Common myeloid progenitor, CD34-positive (primary cell): Measurements from ENCODE around the gene RAPGEFL1.
"Not testable (repeated sequence)": the region's sequence is repeated elsewhere in the genome, so short reads cannot be mapped to it uniquely, and the experiment has no call there.

ENCODE experiments used
- CTCF ChIA-PET: fragments of 350-600 bp; sonication (Branson Sonifier 250); formaldehyde crosslinking; loops from one replicate; lab custom pipeline; 2021; ENCODE audit warnings: antibody characterized with exemption; lab: Charles Lee
- POLR2A ChIA-PET: fragments of 350-600 bp; sonication (Branson Sonifier 250); formaldehyde crosslinking; loops from one replicate; lab custom pipeline; 2021; ENCODE audit warnings: antibody characterized with exemption; lab: Charles Lee
- DNase-seq, 3 donors: peaks; one replicate each; pipeline versions ENCODE4 v3.0.0 to v3.0.0-alpha.2; 2013
- H3K27ac ChIP-seq, 2 experiments: 1 replicate in 1 of 2; 2 replicates in 1 of 2; pipeline ENCODE4 v1.7.0; 2013; ENCODE audit warnings: inconsistent platforms in 2 of 2, low read length in 2 of 2, mild to moderate bottlenecking in 2 of 2, low read depth in 1 of 2, moderate library complexity in 1 of 2; ENCODE audit not compliant: severe bottlenecking in 2 of 2, insufficient read depth in 1 of 2, poor library complexity in 1 of 2
- H3K27me3 ChIP-seq, 5 experiments: replicated peaks in 2 of 5; 1 replicate in 3 of 5; 2 replicates in 2 of 5; pipeline versions ENCODE4 v1.6.1 to v1.7.0; 2013; ENCODE audit warnings: low read length in 4 of 5, mild to moderate bottlenecking in 2 of 5, moderate library complexity in 2 of 5, inconsistent platforms in 1 of 5; ENCODE audit not compliant: insufficient read depth in 5 of 5, control insufficient read depth in 4 of 5
- H3K36me3 ChIP-seq, 4 experiments: 1 replicate in 2 of 4; 2 replicates in 2 of 4; pipeline versions ENCODE4 v1.6.1 to v1.7.0; 2013; ENCODE audit warnings: low read length in 3 of 4, control low read depth in 1 of 4, mild to moderate bottlenecking in 1 of 4; ENCODE audit not compliant: control insufficient read depth in 4 of 4, insufficient read depth in 4 of 4
- H3K4me1 ChIP-seq, 4 experiments: 1 replicate in 3 of 4; 2 replicates in 1 of 4; pipeline versions ENCODE4 v1.6.1 to v1.7.1; 2013; ENCODE audit warnings: low read length in 3 of 4, mild to moderate bottlenecking in 3 of 4, control low read depth in 1 of 4, inconsistent platforms in 1 of 4, moderate library complexity in 1 of 4; ENCODE audit not compliant: control insufficient read depth in 4 of 4, insufficient read depth in 4 of 4; ENCODE audit errors: control extremely low read depth in 1 of 4
- H3K4me3 ChIP-seq, 7 experiments: 1 replicate in 4 of 7; 2 replicates in 3 of 7; pipeline versions ENCODE4 v1.5.1 to v1.7.0; 2013; ENCODE audit warnings: mild to moderate bottlenecking in 7 of 7, low read length in 6 of 7, moderate library complexity in 6 of 7, inconsistent platforms in 2 of 7, low read depth in 2 of 7, control low read depth in 1 of 7; ENCODE audit not compliant: insufficient read depth in 4 of 7, control insufficient read depth in 1 of 7; ENCODE audit errors: extremely low read depth in 1 of 7
- H3K9me3 ChIP-seq, 5 experiments: 1 replicate in 4 of 5; 2 replicates in 1 of 5; pipeline versions ENCODE4 v1.6.1 to v1.7.1; 2013; ENCODE audit warnings: low read length in 4 of 5, mild to moderate bottlenecking in 2 of 5, inconsistent platforms in 1 of 5, low read depth in 1 of 5, moderate library complexity in 1 of 5; ENCODE audit not compliant: control insufficient read depth in 4 of 5, insufficient read depth in 2 of 5; ENCODE audit errors: control extremely low read depth in 1 of 5
- WGBS: methylation state at CpG from one replicate; pipeline ENCODE4 v1.1.5; 2013; ENCODE audit not compliant: insufficient coverage; 5-methylcytosine and 5-hydroxymethylcytosine counted together

Gene RAPGEFL1

DNA sequence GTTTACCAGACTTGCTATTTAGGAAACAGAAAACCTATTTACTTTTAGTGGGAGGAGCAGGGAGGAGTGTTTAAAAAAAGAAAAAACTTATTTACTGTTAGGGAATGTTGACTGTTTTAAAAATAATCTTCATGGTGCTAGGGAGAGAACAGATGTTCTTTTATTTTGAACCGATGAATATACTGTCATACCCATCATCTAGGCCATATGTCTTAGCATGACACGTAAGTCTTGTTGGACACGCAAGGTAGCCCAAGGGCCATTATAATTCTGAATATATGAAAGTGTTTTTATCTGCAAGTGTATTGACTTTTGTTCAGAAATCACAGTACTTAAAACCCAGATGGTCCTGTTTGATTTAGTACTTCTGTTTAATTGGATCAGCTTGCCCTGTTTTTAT, 53.4 kb downstream of the RAPGEFL1 start:
- peaks cover 0 to 14% (median 7%) of the 10 kb centered on the region in 4 experiments for H3K36me3 ChIP-seq
- H3K4me3 ChIP-seq = no peak overlapping the region
- no peaks in the 10 kb centered on the region for H3K4me1 ChIP-seq
- no peaks in the 10 kb centered on the region for H3K9me3 ChIP-seq
- POLR2A ChIA-PET = no interaction called here
- no peak for DNase-seq
- WGBS = 100% methylated on average over 1 of the region's 3 CpGs
- H3K27me3 ChIP-seq = no peaks in the 10 kb centered on the region
- CTCF ChIA-PET = interaction anchor here (1.7 kb wide), 1 partner anchor 12 kb away, joined by 5 read pairs; the partner anchor contains the start of gene WIPF2
- no peak overlapping the region for H3K27ac ChIP-seq

DNA sequence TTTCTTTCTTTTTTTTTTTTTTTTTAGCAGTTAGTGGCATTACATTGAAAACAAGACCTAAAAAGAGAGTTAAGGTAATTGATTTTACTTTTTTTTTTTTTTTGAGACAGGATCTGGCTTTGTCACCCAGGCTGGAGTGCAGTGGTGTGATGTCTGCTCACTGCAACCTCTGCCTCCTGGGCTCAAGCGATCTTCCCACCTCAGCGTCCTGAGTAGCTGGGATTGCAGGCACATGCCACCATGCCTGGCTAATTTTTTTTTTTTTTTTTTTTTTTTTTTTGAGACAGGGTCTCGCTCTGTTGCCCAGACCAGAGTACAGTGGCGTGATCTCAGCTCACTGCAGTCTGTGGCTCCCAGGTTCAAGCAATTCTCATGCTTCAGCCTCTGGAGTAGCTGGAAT, 54.7 kb downstream of the RAPGEFL1 start:
- H3K27ac ChIP-seq, H3K27me3 ChIP-seq, H3K4me1 ChIP-seq, DNase-seq, H3K9me3 ChIP-seq, H3K4me3 ChIP-seq: not testable (repeated sequence)
- peaks cover 0 to 14% (median 7%) of the 10 kb centered on the region in 4 experiments for H3K36me3 ChIP-seq
- CTCF ChIA-PET = interaction anchor here (0.6 kb wide), 1 partner anchor 39 kb away, joined by 3 read pairs; no protein-coding TSS in a partner anchor
- POLR2A ChIA-PET = interaction anchor here (0.6 kb wide), 1 partner anchor 135 kb away, joined by 6 read pairs; no protein-coding TSS in a partner anchor
- WGBS = no CpG with 5 or more reads among the region's 4 CpGs

DNA sequence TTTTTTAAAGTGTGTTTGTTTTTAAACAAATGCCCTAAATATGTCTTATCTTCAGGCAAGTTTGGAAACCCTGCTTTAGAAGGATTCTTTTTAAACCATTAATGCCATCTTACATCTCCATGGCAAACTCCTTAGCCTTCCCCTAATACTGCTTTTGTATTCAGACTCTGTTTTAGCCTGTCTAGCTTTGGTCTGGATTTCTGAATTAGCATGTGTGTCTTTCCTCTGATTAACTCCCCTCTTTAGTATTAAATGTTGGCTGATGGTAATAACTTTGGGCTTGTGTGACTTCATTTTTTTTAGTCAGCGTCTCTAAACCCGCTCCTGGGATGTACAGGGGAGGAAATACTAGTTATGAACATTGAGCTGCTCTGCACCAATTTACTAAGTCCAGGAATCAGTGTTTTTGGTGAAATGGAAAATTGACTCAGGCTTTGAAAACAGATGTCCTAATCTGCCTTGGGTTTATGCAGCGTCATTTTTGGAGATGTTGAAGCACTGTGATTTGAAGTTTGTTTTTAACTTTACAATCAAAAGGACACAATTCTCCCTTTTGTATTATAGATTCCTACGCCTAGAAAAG, 64.1 kb downstream of the RAPGEFL1 start:
- H3K4me1 ChIP-seq = no peaks in the 10 kb centered on the region
- H3K27ac ChIP-seq = no peak overlapping the region
- no peaks in the 10 kb centered on the region for H3K27me3 ChIP-seq
- no peak for DNase-seq
- H3K36me3 ChIP-seq = peaks cover 0 to 3% (median 1%) of the 10 kb centered on the region in 4 experiments
- WGBS = no CpG with 5 or more reads among the region's 4 CpGs
- no peak overlapping the region for H3K4me3 ChIP-seq
- CTCF ChIA-PET = interaction anchor here (0.8 kb wide), 1 partner anchor 37 kb away, joined by 3 read pairs; no protein-coding TSS in a partner anchor
- POLR2A ChIA-PET = interaction anchor here (0.6 kb wide), 2 partner anchors 17 to 30 kb away, joined by 3 to 4 read pairs; no protein-coding TSS in a partner anchor
- H3K9me3 ChIP-seq = no peaks in the 10 kb centered on the region

DNA sequence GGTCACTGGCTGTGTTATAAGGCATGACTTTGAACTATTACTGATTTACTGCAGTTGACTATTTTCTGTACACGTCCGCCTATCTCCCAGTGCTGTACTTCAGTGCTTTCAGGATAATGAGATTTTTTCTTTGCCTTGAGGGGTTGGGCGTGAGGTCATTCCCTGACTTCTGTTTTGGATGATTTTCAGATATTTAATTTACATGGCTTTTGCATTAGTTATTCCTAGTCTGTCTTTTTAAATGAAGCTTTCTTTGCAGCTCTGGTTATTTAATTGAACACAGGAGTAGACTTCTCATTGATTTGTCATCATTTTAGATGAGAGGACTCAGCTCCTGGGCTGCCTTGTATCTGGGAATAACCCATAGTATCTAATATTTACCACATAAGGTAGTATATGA, 65.5 kb downstream of the RAPGEFL1 start:
- ChIA-PET POLR2A (no interaction called here), CTCF (no interaction called here)
- no peaks in the 10 kb centered on the region for H3K9me3 ChIP-seq
- peaks cover 0 to 3% (median 1%) of the 10 kb centered on the region in 4 experiments for H3K36me3 ChIP-seq
- no peak overlapping the region for H3K27ac ChIP-seq
- H3K4me1 ChIP-seq = no peaks in the 10 kb centered on the region
- no peaks in the 10 kb centered on the region for H3K27me3 ChIP-seq
- no peak for DNase-seq
- H3K4me3 ChIP-seq = no peak overlapping the region
- WGBS = no CpG with 5 or more reads among the region's 3 CpGs

DNA sequence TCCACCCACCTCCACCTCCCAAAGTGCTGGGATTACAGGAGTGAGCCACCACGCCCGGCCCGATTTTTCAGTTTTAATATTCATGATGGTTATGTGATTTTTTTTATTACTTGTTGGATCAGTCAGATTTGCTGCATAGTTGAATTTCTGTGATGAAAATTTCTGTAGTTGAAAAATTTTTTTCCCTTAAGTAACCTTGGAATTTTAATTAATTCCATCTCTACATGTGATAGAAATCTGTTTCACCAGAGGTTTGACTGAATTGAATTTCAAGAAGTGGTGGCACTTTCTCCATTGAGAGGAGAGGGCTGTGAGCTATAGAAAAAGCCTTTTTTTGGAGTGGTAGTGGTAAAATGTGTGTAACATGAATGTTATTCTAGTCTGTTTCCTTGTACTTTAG, 66.5 kb downstream of the RAPGEFL1 start:
- H3K27me3 ChIP-seq = no peaks in the 10 kb centered on the region
- no peak for DNase-seq
- ChIA-PET CTCF (interaction anchor here (1.2 kb wide), 1 partner anchor 32 kb away, joined by 3 read pairs; no protein-coding TSS in a partner anchor), POLR2A (no interaction called here)
- peaks cover 0 to 3% (median 1%) of the 10 kb centered on the region in 4 experiments for H3K36me3 ChIP-seq
- H3K27ac ChIP-seq = no peak overlapping the region
- H3K9me3 ChIP-seq = no peaks in the 10 kb centered on the region
- WGBS = no CpG with 5 or more reads among the region's 3 CpGs
- no peak overlapping the region for H3K4me3 ChIP-seq
- no peaks in the 10 kb centered on the region for H3K4me1 ChIP-seq

DNA sequence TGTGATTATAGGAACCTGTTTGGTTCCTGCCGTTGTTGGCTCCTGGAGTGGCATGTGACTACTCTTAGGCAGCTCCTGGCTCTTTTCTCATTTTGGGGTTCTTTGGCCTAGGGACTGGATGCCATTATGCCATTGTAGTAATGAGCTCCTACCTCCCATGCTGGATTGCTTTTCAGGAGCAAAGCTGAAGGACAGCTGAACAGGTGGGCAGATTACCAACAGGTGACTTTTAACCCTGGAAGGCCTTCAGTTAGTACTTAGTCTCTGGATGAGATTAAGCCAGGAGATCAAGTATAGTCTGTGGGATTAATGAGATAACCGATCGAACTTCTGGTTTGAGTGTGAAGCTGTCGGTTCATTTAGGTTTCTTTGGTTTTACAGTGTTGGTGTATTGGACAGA, 67.0 kb downstream of the RAPGEFL1 start:
- ChIA-PET CTCF (interaction anchor here (1.2 kb wide), 1 partner anchor 33 kb away, joined by 3 read pairs; no protein-coding TSS in a partner anchor), POLR2A (interaction anchor here (0.7 kb wide), 1 partner anchor 49 kb away, joined by 3 read pairs; no protein-coding TSS in a partner anchor)
- 80% methylated on average over 1 of the region's 4 CpGs for WGBS
- Histone ChIP-seq H3K4me1 (no peaks in the 10 kb centered on the region), H3K27ac (no peak overlapping the region), H3K9me3 (no peaks in the 10 kb centered on the region), H3K36me3 (peaks cover 0 to 3% (median 1%) of the 10 kb centered on the region in 4 experiments), H3K27me3 (no peaks in the 10 kb centered on the region), H3K4me3 (no peak overlapping the region)
- no peak for DNase-seq
